AG09319 (cell line): ENCODE results near the gene MED23.
A peak's percentile ranks its signal among the peaks of the same experiment; 100 is the strongest.

ENCODE experiments used
- DNase-seq: peaks from one replicate; pipeline ENCODE4 v3.0.0-alpha.2; 2010; ENCODE audit warnings: low read depth; ENCODE audit errors: extremely low read depth
- TF ChIP-seq, protein P1 (sequence below): IDR thresholded peaks from 2 replicates; pipeline ENCODE4 v1.5.1; 2011; ENCODE audit warnings: low read depth, mild to moderate bottlenecking, inconsistent platforms, low read length, moderate library complexity

The MED23 gene, protein sequence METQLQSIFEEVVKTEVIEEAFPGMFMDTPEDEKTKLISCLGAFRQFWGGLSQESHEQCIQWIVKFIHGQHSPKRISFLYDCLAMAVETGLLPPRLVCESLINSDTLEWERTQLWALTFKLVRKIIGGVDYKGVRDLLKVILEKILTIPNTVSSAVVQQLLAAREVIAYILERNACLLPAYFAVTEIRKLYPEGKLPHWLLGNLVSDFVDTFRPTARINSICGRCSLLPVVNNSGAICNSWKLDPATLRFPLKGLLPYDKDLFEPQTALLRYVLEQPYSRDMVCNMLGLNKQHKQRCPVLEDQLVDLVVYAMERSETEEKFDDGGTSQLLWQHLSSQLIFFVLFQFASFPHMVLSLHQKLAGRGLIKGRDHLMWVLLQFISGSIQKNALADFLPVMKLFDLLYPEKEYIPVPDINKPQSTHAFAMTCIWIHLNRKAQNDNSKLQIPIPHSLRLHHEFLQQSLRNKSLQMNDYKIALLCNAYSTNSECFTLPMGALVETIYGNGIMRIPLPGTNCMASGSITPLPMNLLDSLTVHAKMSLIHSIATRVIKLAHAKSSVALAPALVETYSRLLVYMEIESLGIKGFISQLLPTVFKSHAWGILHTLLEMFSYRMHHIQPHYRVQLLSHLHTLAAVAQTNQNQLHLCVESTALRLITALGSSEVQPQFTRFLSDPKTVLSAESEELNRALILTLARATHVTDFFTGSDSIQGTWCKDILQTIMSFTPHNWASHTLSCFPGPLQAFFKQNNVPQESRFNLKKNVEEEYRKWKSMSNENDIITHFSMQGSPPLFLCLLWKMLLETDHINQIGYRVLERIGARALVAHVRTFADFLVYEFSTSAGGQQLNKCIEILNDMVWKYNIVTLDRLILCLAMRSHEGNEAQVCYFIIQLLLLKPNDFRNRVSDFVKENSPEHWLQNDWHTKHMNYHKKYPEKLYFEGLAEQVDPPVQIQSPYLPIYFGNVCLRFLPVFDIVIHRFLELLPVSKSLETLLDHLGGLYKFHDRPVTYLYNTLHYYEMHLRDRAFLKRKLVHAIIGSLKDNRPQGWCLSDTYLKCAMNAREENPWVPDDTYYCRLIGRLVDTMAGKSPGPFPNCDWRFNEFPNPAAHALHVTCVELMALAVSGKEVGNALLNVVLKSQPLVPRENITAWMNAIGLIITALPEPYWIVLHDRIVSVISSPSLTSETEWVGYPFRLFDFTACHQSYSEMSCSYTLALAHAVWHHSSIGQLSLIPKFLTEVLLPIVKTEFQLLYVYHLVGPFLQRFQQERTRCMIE (N-terminal part only)

GRCh38 chr6:131627724-131628682 is at the start of gene MED23:
Gene MED23, minus strand, starts transcription at chr6:131628242. Its CDS starts 193 bp downstream, at chr6:131628049.
- TF ChIP-seq, protein P1, sequence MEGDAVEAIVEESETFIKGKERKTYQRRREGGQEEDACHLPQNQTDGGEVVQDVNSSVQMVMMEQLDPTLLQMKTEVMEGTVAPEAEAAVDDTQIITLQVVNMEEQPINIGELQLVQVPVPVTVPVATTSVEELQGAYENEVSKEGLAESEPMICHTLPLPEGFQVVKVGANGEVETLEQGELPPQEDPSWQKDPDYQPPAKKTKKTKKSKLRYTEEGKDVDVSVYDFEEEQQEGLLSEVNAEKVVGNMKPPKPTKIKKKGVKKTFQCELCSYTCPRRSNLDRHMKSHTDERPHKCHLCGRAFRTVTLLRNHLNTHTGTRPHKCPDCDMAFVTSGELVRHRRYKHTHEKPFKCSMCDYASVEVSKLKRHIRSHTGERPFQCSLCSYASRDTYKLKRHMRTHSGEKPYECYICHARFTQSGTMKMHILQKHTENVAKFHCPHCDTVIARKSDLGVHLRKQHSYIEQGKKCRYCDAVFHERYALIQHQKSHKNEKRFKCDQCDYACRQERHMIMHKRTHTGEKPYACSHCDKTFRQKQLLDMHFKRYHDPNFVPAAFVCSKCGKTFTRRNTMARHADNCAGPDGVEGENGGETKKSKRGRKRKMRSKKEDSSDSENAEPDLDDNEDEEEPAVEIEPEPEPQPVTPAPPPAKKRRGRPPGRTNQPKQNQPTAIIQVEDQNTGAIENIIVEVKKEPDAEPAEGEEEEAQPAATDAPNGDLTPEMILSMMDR: no peak; the same call in none of the 2 replicates
- DNase-seq: peak; percentile 86

GRCh38 chr6:131673184-131673583 is 45.1 kb upstream of the MED23 start:
- DNase-seq: no peak
- TF ChIP-seq, protein P1: no peak

GRCh38 chr6:131669891-131670290 is 41.8 kb upstream of the MED23 start:
- no peak for DNase-seq
- TF ChIP-seq, protein P1: no peak

GRCh38 chr6:131663578-131664165 is 35.6 kb upstream of the MED23 start:
- DNase-seq: no peak
- TF ChIP-seq, protein P1: no peak

- DNase-seq: no peak
- TF ChIP-seq, protein P1: no peak
These were observed 32.2 kb upstream of the MED23 start for GRCh38 chr6:131660195-131660594.

GRCh38 chr6:131658287-131658686 is 30.2 kb upstream of the MED23 start:
- no peak for DNase-seq
- TF ChIP-seq, protein P1: no peak
